Measurements from ENCODE around the gene HOXB4.

Gene HOXB4

DNA sequence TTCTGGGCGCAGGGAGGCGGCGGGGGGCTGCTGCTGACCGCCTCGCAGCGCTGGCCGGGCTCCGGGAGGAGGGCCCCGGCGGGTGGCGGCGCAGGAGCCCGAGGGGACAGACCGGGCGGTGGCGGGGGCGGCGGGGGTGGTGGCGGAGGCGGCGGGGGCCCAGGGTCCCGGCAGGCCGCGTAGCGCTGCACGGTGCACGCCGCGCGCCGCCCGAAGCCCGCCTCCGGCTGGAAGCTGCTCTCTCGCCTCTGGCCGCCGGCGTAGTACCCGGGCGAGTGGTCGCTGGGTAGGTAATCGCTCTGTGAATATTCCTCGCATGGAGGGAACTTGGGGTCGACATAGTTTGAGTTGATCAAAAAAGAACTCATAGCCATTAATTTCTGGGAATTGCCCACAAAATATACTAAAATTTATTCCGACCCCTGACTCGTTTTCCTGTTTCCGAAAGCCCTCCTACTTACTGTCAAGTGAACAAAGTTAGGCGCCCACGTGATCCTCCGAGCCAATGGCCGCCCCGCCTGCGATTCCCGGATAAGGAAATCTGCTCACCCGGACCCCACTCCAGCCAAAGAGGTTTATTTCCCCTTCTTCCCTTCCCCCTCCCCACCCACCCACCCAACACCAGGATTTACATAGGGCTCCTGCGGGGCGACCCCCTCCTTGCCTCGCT lies at the start of gene HOXB4:
Gene HOXB4, minus strand, starts transcription at position 405 of the 670 bp plus-strand sequence. Its CDS starts 31 bp downstream, at position 374.
- DNase-seq: peak; percentile 66

DNA sequence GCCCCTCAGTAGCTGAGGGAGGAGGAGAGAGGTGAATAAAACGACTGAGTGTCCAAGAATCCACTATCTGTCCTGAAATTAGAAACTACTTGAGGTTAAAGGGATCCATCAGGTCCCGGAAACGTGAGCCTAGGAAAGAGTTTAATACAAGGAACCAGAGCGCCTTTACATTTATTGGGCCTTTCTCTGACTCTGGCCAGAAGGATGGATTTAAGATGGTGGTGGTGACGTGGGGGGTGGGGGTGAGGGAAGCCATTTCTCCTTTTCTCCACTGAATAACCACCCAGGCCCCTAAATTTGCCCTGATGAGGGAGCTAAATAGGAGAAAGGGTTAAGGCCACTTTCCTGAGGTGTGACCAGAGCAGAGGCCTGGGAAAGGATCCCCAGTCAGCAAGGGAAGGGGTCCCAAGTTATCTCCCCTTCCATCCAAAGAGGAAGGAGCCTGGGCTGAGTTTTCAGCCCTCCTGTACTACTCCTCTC lies 49.0 kb upstream of the HOXB4 start:
- no peak for DNase-seq

DNA sequence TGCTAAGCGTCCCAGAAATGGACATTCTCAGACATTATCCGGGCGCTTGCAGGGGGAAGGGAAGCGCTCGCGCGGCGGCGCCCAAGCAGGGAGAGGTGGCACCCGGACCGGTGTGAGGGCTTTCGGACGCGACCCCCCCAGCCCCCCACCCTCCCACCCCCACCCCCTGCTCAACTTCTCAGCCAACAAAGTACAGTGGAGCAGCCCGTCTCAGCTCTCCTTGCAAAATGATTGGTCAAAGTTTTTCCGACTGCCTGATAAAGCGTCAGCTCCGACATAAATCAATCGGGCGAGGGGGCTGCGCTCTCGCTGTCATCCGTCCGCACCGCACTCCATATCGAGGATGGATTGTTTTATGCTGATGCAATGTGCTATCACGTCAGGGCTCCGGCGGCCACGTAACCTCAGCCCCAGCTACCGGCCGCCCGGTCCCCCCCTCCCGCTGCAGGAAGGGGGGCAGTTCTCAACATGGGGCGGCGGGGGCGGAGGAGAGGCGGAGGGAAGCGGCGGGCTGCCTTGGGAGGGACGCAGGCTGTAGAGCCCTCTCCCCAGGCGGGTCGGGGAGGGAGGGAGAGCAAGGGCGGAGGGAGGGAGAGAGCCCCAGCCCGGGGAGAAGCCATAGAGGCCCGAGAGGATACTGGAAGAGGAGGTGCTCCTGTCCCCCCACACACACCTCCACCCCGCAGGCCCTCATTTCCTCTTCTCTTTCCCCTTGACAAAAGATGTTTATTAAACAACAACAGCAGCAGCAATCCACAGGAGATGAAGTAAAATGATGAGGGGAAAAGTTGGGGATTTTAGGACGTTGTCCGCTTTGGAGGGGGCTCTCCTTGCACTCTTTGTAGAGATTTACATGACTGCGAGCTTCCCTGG lies 48.3 kb upstream of the HOXB4 start, which contains the start of gene HOXB9:
Gene HOXB9, minus strand, starts transcription at position 114 of the 873 bp plus-strand sequence. Its CDS starts 89 bp downstream, at position 25.
- peak; percentile 84 for DNase-seq

DNA sequence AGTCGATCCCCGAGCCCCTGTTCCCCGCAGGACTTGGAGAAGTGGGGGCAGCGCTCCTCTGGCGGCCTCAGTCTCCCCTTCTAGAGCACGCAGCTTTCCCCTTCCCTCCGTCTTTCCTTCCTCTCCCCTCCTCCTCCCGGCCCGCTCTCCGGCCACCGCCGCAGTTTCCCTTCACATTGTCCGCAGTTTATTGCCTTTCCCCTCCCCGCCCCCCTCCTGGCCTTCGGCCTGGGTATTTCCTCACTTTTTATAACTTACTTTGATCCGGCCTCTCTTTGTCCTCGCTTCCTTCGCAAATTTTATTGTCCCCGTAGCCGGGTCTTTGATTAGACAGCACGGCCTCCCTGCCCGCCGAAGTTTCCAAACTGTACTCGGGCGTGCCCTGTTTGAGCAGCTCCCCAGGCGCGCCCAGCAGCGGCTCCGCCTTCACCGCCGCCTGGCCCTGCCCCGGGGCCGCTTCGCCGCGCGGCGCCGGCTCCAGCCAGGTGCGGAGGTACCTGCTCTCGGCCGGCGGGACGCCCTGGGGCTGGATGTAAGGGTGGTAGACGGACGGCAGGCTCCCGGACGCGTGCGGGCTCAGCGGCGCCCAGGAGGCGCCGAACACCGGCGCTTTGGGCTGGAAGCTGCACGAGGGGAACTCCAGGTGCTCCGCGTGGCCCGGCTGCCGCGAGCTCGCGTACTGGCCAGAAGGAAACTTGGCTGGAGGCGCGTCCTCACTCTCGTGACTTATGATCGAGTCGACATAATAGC lies 47.5 kb upstream of the HOXB4 start:
- DNase-seq: peak; percentile 58

DNA sequence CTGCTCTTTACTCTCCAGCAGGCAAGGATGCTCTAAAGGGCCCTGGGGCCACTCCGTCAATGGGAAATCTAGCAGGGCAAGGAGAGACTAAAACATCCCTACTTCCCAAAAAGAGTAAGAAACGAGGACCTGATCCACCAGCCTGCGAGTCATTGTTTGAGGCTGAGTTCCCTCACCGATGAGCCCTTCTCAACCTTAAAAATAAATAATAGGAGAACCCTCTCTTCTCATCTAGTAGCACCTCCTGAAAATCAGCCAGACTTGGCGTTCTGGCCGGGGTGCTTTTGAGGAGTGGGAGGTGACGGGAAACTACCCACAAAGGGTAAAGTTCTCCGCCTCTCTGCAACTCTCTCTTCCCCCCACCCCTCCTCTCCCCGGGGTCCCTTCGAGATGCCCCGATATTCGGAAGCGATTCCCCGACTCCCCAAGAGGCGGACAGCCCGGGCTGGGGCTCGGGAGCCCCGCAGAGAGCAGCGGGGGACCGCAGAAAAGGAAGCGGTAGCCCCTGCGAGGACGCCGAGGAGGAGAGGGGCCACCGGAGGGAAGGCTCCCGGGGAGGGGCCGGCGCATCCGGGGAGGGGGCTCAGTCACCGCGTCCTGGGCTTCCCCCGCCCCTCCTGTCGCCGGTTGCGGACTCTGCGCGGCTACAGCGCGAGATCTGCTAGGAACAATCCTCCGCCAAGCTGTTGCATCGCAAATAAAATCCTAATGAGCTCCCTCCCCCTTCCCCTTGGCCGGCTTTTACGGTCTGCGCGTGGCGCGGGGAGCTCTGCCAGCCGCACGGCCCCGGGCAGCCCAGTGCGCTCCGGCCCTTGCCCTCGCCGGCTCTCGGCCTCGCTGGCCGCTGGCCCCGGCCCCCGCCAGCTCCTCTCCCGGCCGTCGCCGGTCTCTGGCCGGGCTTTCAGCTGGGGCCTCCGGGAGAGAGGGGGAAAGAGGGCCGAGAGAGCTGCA lies 46.7 kb upstream of the HOXB4 start:
- DNase-seq: peak; percentile 35

DNA sequence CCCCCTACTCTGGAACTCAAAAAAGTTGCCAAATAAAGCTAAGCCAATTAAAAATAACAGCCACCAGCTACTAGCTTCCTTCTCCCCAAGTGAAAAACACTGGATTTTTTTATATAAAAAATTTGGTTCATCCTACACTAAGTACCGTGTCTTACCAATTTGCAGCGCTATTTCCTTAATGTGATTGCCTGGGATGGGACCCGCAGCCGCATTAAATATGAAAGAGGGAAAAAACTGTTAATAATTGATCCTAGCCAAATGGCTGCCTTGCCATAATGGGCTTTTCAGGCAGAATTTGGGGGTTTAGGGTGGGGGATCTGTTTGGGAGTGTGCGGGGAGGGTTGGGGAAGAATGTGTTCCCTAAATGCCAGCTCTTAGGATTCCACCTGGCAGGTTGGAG lies 46.0 kb upstream of the HOXB4 start:
- DNase-seq: no peak

DNA sequence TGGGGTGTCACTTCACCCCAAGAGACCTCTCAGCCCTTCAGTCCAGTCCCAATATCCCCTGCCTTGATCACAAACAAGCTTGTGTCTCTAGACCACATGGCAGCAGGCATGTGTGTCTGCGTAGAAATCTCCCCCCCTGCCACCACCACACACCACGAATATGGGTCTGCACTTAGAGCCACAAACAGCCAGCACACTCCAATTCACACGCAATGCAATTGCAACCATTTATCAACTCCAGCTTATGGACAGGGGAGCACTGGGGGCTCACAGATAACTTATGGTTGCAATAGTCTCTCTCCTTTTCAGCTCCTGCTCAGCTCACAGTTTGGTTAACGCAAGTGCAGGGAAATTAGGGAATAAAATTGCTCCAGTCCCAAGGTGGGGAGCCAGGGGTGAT lies 45.4 kb upstream of the HOXB4 start:
- no peak for DNase-seq

DNA sequence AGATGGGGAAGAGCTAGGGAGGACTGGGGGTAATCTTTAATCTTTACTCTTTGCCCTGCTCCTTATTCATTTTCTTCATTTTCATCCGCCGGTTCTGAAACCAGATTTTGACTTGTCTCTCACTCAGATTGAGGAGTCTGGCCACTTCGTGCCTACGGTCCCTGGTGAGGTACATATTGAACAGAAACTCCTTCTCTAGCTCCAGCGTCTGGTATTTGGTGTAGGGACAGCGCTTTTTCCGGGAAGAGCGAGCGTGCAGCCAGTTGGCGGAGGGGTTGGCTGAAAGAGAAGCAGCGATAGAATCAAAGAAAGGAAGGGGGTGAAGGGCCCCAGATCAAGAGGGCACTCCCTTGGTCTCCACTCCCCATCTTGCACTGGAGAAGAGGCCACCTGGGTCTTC lies 44.7 kb upstream of the HOXB4 start:
- DNase-seq: no peak

DNA sequence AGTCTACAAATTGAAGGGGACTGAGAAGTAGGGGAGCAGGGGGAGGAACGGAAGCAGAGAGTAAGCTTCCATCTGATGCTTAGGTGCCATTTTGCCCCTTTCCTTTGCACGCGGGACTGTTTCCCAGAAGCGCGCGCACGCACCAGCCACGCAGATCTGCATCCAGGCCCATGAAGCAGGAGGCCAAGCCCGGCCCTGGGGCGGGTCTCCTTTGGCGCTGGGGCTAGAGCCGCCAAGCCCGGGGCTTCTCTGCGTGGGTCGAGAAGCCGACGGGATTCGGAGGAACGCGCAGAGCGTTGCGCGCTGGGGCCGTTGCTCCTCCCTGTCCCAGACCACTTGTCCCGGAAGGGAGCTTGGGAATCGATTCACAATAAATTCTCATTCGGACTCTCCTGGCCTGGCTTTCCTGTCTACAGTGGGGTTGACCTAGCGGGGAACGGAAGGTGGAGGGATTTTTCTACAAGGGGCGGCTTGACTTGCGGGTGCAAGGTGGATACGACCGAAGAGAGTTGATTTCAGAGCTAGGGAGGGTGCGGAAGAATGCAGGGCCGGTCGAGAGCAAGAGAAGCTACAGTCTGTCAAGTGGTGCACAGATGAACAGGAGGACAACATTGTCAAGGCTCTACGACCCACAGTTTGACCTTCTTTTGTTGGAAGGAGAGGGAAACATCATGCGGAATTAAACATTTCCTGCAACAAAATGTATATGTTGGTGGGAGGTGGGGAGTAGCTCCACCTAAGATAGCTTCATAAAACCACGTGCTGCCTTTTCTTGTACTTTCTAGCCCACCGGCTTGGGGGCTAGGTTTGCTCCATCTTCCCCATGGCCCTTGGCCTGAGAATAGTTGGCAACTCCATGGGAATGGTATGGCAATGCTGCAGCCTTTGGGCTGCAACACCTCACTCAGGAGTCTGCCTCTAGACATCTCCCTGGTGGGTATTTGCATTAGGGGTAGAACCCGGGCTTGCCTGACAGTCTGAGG lies 43.6 kb upstream of the HOXB4 start:
- no peak for DNase-seq

DNA sequence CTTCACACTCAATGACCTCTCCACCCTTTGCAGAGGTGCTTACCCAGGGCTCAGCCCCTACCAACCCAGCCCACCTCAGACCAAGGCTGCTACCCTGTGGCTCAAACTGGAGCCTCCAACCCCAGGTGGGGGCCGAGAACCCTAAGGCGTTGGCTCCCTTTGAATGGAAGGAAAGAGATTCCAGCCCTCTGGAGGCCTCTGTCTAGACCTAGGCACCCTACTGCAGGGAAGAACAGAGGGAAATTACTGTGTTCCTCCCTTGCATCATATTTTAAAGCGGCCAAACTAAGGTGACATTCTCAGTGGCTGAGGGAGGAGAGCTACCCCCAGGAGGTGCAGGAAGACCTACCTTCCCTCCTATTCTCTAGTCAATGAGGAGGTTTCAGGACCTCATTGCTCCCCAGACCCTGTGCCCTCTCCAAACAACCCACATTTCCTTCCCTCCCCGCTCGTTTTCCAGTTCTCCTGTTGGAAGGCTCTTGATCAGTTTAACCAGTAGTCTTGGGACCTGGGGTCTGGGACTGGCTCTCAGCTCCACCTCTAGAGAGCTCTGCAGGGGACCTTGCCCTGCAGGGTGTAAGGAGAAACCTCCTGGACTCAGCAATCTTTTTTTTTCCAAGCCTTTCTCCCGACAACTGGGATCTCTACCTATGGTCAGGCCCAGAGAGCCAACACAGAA lies 42.5 kb upstream of the HOXB4 start:
- no peak for DNase-seq

DNA sequence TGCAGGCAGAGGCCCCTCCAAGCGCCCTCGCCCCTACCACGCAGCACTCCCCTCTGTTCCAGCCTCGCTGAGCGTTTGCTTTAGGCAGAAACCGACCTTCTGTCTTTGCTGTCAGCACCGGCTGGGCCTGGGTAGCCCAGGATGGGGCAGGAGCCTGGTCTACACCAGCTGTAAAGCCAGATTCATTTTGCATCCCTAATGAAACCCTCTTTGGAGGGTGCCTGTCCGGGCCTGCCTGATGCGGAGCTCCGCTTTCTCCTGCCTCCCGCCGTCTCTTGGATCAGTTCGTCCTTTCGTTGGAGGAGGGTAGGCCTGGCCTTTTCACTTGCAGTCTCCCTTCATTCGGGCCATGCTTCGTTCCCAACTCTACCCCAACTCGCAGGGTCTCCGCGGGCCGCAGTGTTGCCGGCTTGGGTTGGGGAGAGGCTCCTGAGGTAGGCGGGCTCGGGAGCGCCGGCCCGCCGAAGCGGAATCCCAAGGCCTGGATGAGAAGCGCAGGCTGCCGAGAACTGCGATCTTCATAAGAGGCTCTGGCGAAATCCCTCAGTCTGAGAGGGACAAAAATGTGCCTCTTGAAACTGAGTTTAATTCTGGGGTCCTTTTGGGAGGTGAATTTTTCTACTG lies 41.8 kb upstream of the HOXB4 start:
- DNase-seq: no peak

DNA sequence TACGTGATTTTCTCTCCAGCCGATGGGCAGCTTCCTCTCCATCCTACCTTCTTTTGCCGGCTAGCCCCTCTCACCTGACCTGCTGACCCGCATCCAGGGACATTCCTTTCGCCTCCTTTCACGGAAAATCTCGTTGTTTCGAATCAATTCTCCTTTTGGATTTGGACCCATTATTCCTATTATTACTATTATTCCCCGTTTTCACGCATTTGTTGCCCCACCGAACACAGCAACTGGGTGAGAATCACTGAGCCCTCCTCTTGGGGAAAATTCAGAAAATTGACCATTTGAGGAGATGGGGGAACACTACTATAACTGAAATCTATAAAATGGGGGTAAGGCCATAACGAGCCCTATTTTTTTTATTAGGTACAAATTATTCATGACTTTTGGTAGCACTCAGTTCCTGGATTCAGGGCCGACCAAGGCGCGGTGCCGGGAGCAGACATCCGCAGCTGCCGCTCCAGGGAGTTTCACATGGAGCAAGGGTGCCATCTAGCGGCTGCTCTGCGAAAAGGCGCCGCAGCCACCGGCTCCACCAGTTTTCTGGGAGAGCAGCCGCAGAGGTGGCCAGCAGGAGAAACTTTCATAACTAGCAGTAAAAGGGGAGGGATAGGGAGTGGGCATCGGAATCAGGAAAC lies 40.2 kb upstream of the HOXB4 start:
- DNase-seq: peak; percentile 80

DNA sequence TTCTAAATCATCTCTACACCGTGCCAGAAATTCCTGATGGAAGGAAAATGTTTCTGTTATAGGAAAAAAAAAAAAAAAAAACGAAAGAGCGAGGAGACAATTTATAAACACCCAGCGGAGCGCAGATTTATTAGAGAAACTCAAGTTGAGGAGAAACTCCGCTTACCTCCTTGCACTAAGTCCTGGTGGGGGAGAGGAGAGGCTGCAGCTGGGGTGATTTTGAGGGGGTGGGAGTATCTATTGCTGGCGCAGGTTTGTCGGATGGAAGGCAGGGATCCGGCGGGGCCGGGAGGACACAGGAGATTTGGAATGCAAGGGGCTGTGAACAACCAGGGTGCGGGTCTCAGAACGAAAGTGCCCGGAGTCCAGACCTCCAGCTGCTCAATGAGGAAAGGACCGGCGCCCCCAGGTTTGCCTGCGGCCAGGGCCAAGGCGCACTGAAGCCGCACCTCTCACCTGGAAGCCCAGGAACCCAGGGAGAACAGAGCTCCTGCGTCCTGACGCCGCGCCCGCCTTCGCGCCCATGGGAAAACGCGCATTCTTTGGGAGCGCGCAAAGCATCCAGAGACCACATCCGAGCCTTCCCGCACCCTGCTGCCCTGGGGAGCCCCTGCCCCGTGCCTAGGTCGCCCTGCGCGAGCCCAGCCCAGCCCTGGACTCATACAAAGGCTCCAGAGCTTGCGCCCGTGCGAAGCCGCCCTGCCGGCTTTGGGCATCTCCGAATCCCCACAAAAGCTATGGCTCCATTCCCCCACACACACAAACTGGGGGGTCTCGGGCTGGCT lies 39.5 kb upstream of the HOXB4 start:
- DNase-seq: no peak

DNA sequence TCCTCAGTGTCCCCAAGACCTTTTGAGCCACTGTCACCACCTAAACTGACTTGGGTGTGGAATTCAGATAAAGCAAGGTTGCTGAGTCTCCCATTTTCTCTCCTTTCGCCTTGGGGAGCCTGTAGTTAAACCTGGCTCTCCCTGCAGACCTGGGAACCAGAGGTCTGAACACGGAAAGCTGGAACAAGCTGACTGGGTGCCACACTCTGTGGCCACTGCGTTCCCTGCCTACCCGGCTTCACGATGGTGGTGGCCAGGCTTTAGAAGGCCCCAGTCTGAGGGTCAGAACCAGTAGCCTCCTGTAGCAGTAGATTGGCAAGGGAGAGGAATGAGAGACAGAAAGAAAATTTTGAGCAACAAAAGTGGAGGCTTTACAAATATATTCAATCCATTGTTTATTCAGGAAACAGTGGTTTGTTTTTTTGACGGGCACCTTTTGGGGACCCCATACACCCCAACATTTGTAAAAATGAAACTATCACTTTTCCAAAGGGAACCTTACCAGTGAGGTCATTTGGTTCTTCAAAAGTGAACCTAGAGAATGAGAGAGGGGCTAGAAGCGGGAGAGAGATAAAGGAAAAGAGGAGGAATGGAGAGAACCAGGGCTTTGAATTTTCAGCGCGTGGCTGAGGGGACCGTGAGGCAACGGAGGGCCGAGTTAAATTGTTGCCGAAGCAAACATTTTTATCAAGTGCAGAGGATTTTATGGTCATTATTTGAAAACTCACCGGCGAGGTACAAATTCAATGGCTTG lies 38.7 kb upstream of the HOXB4 start:
- no peak for DNase-seq

DNA sequence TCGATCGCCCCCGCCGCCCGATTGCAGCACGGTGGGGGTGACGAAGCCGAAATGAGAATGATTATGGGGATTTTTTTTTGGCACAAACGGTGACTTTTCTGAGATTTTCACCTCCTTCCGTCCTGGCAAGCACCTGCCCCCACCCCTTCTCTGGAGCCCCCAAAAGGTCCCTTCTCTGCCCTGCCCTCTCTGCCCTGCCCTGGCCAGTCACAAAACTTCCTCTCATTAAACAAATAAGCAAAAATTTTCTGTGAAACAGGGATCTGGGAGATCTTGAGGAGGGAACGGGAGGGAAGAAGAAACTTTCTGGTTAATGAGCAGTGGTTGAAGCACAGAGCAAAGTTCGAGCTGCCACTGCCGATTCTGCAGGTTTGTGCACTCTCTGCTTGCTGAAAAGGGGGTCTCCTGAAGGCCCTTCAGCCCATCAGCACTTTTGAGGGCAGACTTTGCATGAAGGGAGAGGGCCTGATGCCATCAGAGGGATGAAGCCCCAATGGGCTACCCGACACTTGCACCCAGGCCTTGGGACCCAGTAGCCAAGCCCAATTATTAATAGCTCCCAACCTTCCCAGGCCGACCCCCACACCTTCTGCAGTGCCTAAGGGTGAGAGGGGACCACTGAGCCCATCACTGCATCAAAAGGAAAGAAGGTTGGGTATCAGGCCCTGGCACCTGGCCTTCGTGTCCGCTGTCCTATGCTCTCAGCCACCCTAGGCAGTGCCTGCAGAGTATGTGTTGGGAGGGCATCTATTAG lies 38.0 kb upstream of the HOXB4 start:
- DNase-seq: no peak

DNA sequence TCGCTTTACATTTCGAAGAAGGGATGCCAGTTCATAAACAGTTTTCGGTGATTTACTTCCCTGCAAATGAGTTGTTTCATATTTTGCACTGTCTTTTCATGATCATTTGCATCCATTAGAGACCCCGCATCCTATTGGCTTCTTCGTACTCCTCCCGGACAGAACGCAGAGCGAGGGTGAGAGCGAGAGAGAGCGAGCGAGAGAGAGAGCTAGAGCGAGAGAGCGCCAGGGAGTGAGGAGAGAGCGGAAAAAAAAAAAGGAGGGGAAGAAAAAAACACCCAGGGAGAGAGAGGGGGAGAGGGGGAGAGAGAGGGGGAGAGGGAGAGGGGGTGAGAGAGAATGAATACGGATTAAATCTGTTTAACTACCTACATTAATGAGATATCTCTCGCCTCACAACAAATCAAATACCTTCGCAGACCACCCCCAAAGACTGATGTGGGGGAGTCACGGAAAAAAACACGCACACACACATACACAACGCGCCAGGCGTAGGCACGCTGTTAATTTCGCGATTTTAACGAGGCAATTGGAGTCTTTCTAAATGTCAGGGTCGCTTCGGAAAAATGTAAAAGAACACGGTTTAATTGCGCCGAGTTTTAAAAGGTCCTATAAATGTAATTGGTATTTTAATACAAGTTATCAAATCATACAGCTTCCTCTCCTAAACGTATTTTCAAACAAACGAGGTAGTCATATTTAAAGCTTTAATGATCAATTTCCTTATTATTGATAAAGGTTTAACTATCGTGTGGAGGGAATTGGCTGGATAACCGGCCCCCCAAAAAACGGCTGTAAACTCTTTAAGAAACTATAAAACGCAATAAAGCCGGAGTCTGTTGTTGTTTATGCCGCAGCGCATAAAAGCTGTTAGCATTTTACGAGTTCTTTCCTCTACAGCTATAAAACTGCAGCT lies 37.2 kb upstream of the HOXB4 start, which contains the start of gene HOXB8:
Gene HOXB8, minus strand, starts transcription at position 246 of the 916 bp plus-strand sequence. CDS start 588 bp downstream, outside the sequence.
- peak; percentile 24 for DNase-seq

Data from NCI-H510A (cell line).